HUES64 (cell line): ENCODE results near the gene FZD7.
A peak's percentile ranks its signal among the peaks of the same experiment; 100 is the strongest.

Experiments
- H3K27ac ChIP-seq: 2 replicates; pipeline ENCODE4 v1.7.0; 2013; ENCODE audit warnings: low read depth, low read length, inconsistent platforms
- H3K27me3 ChIP-seq: 2 replicates; pipeline ENCODE4 v1.6.1; 2013; ENCODE audit warnings: mild to moderate bottlenecking, low read length; ENCODE audit not compliant: insufficient read depth
- H3K36me3 ChIP-seq: 2 replicates; pipeline ENCODE4 v1.6.1; 2013; ENCODE audit warnings: mild to moderate bottlenecking, low read length; ENCODE audit not compliant: insufficient read depth
- H3K4me1 ChIP-seq: 2 replicates; pipeline ENCODE4 v1.6.1; 2013; ENCODE audit warnings: mild to moderate bottlenecking, low read length, moderate library complexity; ENCODE audit not compliant: insufficient read depth
- H3K4me3 ChIP-seq: 2 replicates; pipeline ENCODE4 v1.5.1; 2013; ENCODE audit warnings: mild to moderate bottlenecking, low read length, moderate library complexity
- H3K9ac ChIP-seq: 2 replicates; pipeline ENCODE4 v1.6.1; 2013; ENCODE audit warnings: mild to moderate bottlenecking, low read depth, low read length
- H3K9me3 ChIP-seq: 2 replicates; pipeline ENCODE4 v1.6.1; 2013; ENCODE audit warnings: low read depth, low read length; ENCODE audit not compliant: insufficient read depth
- WGBS: fragments of 150-250, 120-280 bp; methylation state at CpG from one replicate; pipeline ENCODE4 v1.1.7; 2013; ENCODE audit warnings: missing lambda C conversion rate; 5-methylcytosine and 5-hydroxymethylcytosine counted together

The FZD7 gene

GRCh38 chr2:202014759-202015211, 18.9 kb upstream of the FZD7 start:
- peaks cover 2% of the 10 kb centered on the region for H3K4me1 ChIP-seq
- H3K27ac ChIP-seq, result no peak overlapping the region
- WGBS, result 59% methylated on average over 9 of the region's 9 CpGs
- no peaks in the 10 kb centered on the region for H3K9me3 ChIP-seq
- no peak overlapping the region for H3K4me3 ChIP-seq
- no peaks in the 10 kb centered on the region for H3K36me3 ChIP-seq
- H3K9ac ChIP-seq, result no peak overlapping the region
- no peaks in the 10 kb centered on the region for H3K27me3 ChIP-seq

- Histone ChIP-seq H3K4me1 (peaks cover 9% of the 10 kb centered on the region), H3K27ac (no peak overlapping the region), H3K9me3 (no peaks in the 10 kb centered on the region), H3K9ac (no peak overlapping the region), H3K4me3 (no peak overlapping the region), H3K27me3 (no peaks in the 10 kb centered on the region), H3K36me3 (no peaks in the 10 kb centered on the region)
- WGBS, result 82% methylated on average over 2 of the region's 3 CpGs
Observed at GRCh38 chr2:202015471-202015870, 18.2 kb upstream of the FZD7 start.

- 92% methylated on average over 5 of the region's 5 CpGs for WGBS
Observed at GRCh38 chr2:202016579-202017227, 17.0 kb upstream of the FZD7 start.

GRCh38 chr2:202017940-202018339, 15.7 kb upstream of the FZD7 start:
- Histone ChIP-seq H3K27me3 (no peaks in the 10 kb centered on the region), H3K4me1 (peaks cover 13% of the 10 kb centered on the region), H3K4me3 (no peak overlapping the region), H3K36me3 (no peaks in the 10 kb centered on the region), H3K9me3 (no peaks in the 10 kb centered on the region), H3K27ac (no peak overlapping the region), H3K9ac (no peak overlapping the region)

More at GRCh38 chr2:202016579-202017227, 17.0 kb upstream of the FZD7 start:
- no peak overlapping the region for H3K4me3 ChIP-seq
- H3K9me3 ChIP-seq, result no peaks in the 10 kb centered on the region
- H3K4me1 ChIP-seq, result peaks cover 9% of the 10 kb centered on the region
- no peaks in the 10 kb centered on the region for H3K27me3 ChIP-seq
- no peak overlapping the region for H3K27ac ChIP-seq
- no peak overlapping the region for H3K9ac ChIP-seq
- H3K36me3 ChIP-seq, result no peaks in the 10 kb centered on the region

- H3K27me3 ChIP-seq, result no peaks in the 10 kb centered on the region
- no peak overlapping the region for H3K9ac ChIP-seq
- no peak overlapping the region for H3K27ac ChIP-seq
- no peak overlapping the region for H3K4me3 ChIP-seq
- H3K36me3 ChIP-seq, result no peaks in the 10 kb centered on the region
- 70% methylated on average over 2 of the region's 2 CpGs for WGBS
- peaks cover 18% of the 10 kb centered on the region for H3K4me1 ChIP-seq
- H3K9me3 ChIP-seq, result no peaks in the 10 kb centered on the region
Observed at GRCh38 chr2:202018950-202019349, 14.7 kb upstream of the FZD7 start.

GRCh38 chr2:202019689-202020450, 13.8 kb upstream of the FZD7 start:
- 62% methylated on average over 8 of the region's 8 CpGs for whole genome bisulfite sequencing
- Histone ChIP-seq H3K36me3 (no peaks in the 10 kb centered on the region), H3K27me3 (peaks cover 2% of the 10 kb centered on the region)

GRCh38 chr2:202022755-202023154, 10.9 kb upstream of the FZD7 start:
- H3K27me3 ChIP-seq, result peaks cover 18% of the 10 kb centered on the region
- H3K27ac ChIP-seq, result peak overlapping the region; percentile 90; the same call in 1 of the 2 replicates
- WGBS, result 61% methylated on average over 7 of the region's 8 CpGs
- H3K4me3 ChIP-seq, result peak overlapping the region; percentile 15; the same call in 1 of the 2 replicates
- H3K9me3 ChIP-seq, result no peaks in the 10 kb centered on the region
- no peaks in the 10 kb centered on the region for H3K36me3 ChIP-seq
- H3K9ac ChIP-seq, result peak overlapping the region; percentile 18; the same call in 1 of the 2 replicates
- H3K4me1 ChIP-seq, result peaks cover 43% of the 10 kb centered on the region

More at GRCh38 chr2:202019689-202020450, 13.8 kb upstream of the FZD7 start:
- H3K27ac ChIP-seq, result peak overlapping the region; percentile 54; the same call in 1 of the 2 replicates
- H3K4me3 ChIP-seq, result no peak overlapping the region
- H3K9ac ChIP-seq, result no peak overlapping the region
- no peaks in the 10 kb centered on the region for H3K9me3 ChIP-seq
- H3K4me1 ChIP-seq, result peaks cover 28% of the 10 kb centered on the region

- Histone ChIP-seq H3K27me3 (peaks cover 18% of the 10 kb centered on the region), H3K4me1 (peaks cover 43% of the 10 kb centered on the region), H3K27ac (peak overlapping the region; percentile 90; the same call in 1 of the 2 replicates), H3K36me3 (no peaks in the 10 kb centered on the region), H3K9ac (peak overlapping the region; percentile 18), H3K9me3 (no peaks in the 10 kb centered on the region), H3K4me3 (peak overlapping the region; percentile 18)
- WGBS, result 2% methylated on average over 10 of the region's 10 CpGs
Observed at GRCh38 chr2:202023198-202023903, 10.3 kb upstream of the FZD7 start.

- peak overlapping the region; percentile 18 for H3K4me3 ChIP-seq
- H3K27me3 ChIP-seq, result peaks cover 18% of the 10 kb centered on the region
- H3K9me3 ChIP-seq, result no peaks in the 10 kb centered on the region
- no peaks in the 10 kb centered on the region for H3K36me3 ChIP-seq
- peak overlapping the region; percentile 17 for H3K9ac ChIP-seq
- WGBS, result 12% methylated on average over 8 of the region's 8 CpGs
- H3K4me1 ChIP-seq, result peaks cover 43% of the 10 kb centered on the region
- peak overlapping the region; percentile 90; the same call in 1 of the 2 replicates for H3K27ac ChIP-seq
Observed at GRCh38 chr2:202023904-202024266, 9.8 kb upstream of the FZD7 start.

GRCh38 chr2:202024871-202025270, 8.8 kb upstream of the FZD7 start:
- Histone ChIP-seq H3K27ac (no peak overlapping the region), H3K4me3 (no peak overlapping the region), H3K9me3 (no peaks in the 10 kb centered on the region), H3K36me3 (no peaks in the 10 kb centered on the region), H3K9ac (peak overlapping the region; percentile 17; the same call in 1 of the 2 replicates), H3K4me1 (peaks cover 40% of the 10 kb centered on the region), H3K27me3 (peaks cover 18% of the 10 kb centered on the region)
- WGBS, result 75% methylated on average over 7 of the region's 9 CpGs

- Histone ChIP-seq H3K4me1 (peaks cover 41% of the 10 kb centered on the region), H3K27ac (no peak overlapping the region), H3K27me3 (peaks cover 18% of the 10 kb centered on the region), H3K9me3 (no peaks in the 10 kb centered on the region), H3K9ac (no peak overlapping the region), H3K36me3 (no peaks in the 10 kb centered on the region), H3K4me3 (no peak overlapping the region)
- 84% methylated on average over 5 of the region's 5 CpGs for whole genome bisulfite sequencing
Observed at GRCh38 chr2:202025816-202026215, 7.8 kb upstream of the FZD7 start.
